Stimulated activated CD4-positive, alpha-beta T cell treated with anti-CD3 and anti-CD28 coated beads, Interleukin-4, amount 100 ng/mL, for 4 hours (primary cell): ENCODE data around the gene PLA2G12B.
"Not testable (repeated sequence)": the region's sequence is repeated elsewhere in the genome, so short reads cannot be mapped to it uniquely, and the experiment has no call there.

ENCODE experiments used
- DNase-seq, 2 experiments: peaks; one replicate each; pipeline ENCODE4 v3.0.0-alpha.2; 2020

PLA2G12B gene, protein sequence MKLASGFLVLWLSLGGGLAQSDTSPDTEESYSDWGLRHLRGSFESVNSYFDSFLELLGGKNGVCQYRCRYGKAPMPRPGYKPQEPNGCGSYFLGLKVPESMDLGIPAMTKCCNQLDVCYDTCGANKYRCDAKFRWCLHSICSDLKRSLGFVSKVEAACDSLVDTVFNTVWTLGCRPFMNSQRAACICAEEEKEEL

DNA sequence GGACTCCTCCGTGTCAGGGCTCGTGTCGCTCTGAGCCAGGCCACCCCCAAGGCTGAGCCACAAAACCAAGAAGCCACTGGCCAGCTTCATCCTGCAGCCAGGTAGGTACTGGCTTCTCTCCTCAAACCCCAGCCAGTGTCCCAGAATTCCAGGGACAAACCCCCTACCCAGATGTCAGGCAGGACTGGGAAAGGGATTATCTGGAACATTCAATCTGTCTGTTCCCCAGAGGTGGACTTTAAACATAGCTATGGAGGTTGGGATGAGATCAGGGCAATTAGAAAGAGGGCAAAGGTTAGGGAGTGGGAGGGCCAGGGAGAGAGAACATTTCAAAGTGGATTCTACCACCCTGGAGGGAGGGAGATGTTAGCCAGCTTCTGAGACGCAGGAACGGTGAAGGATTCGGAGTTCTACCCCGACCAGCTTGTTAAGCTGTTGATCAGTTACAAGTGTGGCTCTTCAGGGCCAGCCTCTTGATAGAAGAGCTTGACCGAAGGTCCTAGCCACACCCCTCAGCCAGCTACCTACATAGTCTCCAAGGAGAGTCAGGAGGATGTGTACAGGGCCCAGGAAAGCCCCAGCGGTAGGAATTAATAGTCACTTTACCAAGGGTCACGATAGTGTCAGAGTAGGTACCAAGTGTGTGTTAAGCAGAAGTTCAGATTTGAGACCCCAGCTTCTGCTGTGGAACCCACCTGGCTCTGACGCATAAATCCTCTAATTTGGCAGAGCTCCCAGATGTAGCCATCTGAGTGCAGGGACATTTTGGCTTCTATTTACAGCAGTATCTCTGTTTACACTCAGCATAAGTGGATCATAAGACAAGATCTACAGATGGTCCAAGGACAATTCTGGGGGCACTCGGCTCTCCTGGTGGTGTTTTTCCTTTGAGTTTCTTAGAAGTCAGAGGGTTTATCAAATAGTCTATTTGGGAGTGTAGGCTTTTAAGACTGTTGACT is at the start of gene PLA2G12B:
TSS of gene PLA2G12B (minus strand) at position 211 of the 959 bp plus-strand sequence. CDS start at position 90, 121 bp downstream.
- no peak for DNase-seq

DNA sequence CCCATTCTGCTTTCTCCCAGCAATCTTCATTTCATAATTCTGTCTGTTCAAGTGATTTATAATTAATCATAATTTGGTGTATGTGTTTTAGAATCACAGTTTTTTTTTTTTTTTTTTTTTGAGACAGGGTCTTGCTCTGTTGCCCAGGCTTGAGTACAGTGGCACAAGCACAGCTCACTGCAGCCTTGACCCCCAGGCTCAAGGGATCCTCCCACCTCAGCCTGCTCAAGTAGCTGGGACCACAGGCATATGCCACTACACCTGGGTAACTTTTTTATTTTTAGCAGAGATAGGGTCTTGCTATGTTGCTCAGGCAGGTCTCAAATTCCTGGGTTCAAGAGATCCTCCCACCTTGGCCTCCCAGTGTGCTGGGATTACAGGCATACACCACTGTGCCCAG is 49.2 kb upstream of the PLA2G12B start:
- no peak for DNase-seq

DNA sequence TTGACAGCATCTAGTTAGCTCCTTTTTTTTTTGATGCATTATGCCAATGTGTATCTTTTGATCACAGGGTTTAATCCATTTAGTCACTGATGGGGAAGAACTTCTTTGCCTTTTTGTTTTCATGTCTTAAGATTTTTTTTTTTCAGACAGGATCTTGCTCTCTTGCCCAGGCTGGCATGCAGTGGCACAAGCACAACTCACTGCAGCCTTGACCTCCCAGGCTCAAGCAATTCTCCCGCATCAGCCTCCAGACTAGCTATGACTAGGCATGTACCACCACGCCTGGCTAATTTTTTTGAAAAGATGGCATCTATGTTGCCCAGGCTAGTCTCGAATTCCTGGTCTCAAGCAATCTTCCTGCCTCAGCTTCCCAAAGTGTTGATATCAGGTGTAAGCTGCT is 46.4 kb upstream of the PLA2G12B start:
- DNase-seq = no peak

DNA sequence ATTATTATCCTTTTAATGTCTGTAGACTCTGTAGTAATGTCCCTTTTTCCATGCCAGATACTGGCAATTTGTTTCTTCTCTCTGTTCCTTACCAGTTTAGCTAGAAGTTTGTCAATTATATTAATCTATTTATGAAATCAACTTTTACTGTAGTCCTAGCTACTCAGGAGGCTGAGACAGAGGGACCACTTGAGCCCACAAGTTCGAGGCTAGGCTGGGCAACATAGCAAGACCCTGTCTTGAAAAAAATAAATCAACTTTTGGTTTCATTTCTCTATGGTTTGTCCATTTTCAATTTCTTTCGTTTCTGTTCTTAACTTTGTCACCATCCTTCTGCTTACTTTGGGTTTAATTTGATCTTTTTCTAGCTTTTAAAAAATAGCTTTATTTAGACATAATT is 42.5 kb upstream of the PLA2G12B start:
- DNase-seq = no peak

DNA sequence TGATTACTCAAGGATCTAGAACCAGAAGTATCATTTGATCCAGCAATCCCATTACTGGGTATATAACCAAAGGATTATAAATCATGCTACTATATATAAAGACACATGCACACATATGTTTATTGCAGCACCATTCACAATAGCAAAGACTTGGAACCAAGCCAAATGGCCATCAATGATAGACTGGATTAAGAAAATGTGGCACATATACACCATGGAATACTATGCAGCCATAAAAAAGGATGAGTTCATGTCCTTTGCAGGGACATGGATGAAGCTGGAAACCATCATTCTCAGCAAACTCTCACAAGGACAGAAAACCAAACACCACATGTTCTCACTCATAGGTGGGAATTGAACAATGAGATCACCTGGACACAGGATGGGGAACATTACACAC is 40.9 kb upstream of the PLA2G12B start:
- DNase-seq = not testable (repeated sequence)

DNA sequence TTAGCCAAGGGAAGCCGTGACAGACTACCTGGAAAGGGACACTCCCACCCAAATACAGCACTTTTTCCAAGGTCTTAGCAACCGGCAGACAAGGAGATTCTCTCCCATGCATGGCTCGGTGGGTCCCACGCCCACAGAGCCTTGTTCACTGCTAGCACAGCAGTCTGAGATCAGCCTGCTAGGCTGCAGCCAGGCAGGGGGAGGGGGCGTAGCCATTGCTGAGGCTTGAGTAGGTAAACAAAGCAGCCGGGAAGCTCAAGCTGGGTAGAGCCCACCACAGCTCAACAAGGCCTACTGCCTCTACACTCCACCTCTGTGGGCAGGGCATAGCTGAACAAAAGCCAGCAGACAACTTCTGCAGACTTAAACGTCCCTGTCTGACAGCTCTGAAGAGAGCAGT is 35.2 kb upstream of the PLA2G12B start:
- DNase-seq = not testable (repeated sequence)

DNA sequence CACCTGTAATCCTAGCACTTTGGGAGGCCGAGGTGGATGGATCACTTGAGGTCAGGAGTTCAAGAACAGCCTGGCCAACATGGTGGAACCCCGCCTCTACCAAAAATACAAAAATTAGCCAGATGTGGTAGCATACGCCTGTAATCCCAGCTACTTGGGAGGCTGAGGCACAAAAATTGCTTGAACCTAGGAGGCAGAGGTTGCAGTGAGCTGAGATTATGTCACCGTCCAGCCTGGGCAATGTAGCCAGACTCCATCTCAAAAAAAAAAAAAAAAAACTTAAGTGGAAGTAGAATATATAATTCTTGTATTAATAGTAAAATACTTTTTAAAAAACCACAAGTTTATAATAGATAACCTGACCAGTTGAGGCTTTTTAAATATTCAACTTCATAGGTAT is 30.0 kb upstream of the PLA2G12B start:
- not testable (repeated sequence) for DNase-seq

DNA sequence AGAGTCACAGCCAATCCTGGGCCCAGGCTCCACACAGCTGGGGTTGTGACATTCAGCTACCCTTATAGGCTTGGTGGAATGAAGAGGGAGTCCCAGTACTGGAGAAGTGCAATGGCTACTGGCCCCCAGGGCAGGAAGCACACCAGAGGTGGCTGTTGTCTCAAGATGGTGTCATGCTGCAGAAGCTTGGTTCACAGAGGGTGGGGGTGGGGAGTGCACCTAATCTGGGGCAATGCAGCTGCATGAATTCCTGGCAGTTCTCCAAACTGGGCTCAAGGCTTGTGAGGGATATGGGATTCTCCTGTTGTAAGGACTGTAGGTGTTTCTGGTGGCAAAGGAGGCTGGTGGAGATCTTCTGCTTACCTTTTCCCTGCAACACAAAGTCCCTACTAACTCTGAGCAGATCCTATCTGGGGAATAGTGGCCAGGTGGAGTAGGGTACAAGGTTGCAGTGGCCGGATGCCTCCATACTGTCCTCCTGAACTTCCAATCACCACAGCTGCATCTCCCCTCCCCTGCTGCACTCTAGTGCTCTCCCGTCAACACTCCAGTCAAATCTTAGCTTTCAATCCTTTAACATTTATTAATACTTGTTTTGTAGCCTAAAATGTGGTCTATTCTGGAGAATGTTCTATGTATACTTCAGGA is 27.4 kb upstream of the PLA2G12B start:
- DNase-seq = no peak

DNA sequence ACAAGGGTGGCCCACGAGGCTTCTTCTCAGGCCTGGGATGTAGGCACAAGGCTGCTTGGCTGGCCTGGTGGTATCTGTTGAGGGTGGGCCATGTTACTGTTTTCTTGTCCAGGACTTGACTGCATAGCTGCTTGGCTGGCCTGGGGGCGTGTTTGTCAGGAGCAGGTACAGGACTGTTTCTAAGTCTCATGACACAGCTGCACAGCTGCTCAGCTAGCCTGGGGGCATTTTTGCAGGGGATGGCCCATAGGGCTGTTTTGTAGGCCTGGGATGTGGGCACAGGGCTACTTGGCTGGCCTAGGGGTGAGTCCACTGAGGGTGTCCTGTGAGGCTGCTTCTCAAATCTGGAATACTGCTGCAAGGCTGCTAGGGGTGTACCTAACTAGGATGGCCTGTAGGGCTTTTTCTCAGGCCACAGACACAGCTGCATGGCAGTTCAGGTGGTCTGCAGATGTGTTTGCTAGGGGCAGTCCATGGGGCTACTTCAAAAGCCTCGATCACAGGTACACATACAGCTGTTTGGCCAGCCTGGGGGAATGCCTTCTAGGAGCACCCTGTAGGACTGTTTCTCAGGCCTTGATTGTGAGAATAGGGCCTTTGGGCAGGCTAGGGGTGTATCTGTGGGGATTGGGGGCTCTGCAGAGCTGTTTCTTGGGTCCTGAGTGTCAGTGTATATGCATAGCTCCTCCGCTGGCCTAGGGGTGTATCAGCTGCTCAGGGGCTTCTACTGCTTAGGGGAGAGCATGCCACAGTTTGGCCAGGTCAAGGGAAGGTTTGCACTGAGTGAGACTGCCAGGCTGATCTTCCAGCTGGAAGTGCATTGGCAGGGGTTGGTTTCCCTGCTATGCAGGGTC is 26.6 kb upstream of the PLA2G12B start:
- no peak for DNase-seq

DNA sequence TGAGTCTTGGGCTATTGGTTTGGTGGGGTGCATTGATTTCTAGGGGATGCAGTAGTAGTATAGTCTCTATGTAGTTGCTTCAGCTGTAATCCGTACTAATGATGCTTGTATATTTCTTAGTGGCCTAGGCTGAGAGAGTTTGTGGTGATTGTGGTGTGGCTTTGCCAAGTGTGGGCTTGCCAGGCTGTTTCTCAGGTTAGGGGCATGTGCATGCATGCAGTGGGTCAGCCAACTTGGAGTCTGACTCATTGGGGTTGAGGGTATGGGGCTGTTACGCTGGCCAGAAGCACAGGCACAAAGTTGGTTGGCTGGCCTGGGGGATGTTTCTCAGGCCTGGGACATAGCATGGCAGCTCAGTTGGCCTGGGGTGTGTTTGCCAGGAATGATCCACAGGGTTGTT is 25.7 kb upstream of the PLA2G12B start:
- no peak for DNase-seq

DNA sequence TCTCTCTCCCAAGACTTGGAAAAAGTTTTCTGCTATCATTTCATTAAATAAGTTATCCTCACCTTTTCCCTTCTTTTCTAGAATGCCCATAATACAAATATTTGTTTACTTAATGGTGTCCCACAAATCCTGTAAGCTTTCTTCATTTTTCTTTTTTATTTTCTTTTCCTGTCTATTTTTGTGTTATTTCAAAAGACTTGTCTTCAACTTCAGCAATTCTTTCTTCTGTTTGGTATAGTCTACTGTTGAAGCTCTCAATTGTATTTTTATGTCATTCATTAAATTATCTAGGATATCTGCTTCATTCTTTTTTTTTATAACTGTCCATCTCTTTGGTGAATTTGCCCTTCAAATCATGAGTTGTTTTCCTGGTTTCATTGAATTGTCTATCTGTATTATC is 25.1 kb upstream of the PLA2G12B start:
- DNase-seq = no peak

DNA sequence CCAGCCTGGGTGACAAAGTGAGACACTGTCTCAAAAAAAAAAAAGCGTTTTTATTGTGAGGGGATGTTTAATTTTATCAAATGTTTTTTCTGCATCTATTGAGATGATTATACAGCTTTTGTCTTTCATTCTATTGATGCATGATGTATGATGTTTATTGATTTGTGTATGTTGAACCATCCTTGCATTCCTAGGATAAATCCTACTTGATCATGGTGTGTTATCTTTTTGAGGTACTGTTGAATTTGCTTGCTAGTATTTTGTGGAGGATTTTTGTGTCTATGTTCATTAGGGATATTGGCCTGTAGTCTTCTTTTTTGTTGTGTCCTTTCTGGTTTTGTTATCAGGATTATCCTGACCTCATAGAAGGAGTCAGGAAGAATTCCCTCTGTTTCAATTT is 22.3 kb upstream of the PLA2G12B start:
- no peak for DNase-seq

DNA sequence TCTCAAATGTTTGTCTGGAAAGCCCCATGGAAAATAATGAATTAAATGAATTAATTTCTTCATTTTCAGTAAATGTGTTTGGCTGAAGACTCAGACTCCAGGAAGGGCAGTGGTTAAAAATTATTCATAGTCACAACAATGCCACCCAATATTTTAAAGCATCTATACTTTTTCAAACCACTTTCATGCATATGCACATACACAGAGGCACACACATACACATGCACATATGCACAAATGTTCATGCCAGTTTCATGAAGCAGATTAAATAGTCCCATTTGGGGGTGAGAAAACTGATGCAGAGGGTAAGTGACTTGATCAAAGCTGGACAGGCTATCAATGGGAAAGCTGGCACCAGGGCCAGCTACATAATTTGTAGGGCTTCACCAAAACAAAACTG is 1.4 kb upstream of the PLA2G12B start:
- DNase-seq = no peak

DNA sequence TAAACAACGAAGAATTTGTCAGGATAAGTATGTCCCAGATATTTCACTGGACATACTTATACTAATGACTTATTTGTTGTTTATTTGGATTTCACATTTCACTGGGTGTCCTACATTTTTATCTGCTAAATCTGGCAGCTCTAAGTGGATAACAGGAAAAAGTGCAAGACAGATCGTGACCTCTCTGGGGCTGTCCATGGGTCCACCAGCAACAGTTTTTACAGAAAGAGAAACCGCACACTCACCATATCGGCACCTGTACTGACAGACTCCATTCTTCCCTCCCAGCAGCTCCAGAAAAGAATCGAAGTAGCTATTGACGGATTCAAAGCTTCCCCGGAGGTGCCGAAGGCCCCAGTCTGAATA is 393 bp downstream of the PLA2G12B start:
- DNase-seq = no peak

DNA sequence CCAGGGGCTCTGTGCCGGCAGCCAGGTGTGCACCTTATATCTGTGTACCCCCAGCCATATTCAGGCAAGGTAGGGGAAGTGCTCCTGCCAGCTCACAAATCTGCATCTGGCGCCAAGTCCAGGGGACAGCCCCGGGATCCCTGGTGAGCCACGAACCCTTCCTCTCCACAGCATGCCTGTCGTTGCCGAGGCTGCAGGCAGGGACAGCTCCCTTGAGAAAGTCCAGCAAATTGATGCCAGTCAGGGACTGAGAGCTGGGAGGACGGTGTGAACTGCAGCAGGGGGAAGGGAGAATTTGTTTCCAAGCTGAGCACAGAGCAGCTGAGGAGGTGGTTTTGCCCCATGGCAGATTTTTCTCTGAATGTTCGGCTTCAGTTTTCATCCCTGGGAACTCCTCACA is 919 bp downstream of the PLA2G12B start:
- DNase-seq = no peak

DNA sequence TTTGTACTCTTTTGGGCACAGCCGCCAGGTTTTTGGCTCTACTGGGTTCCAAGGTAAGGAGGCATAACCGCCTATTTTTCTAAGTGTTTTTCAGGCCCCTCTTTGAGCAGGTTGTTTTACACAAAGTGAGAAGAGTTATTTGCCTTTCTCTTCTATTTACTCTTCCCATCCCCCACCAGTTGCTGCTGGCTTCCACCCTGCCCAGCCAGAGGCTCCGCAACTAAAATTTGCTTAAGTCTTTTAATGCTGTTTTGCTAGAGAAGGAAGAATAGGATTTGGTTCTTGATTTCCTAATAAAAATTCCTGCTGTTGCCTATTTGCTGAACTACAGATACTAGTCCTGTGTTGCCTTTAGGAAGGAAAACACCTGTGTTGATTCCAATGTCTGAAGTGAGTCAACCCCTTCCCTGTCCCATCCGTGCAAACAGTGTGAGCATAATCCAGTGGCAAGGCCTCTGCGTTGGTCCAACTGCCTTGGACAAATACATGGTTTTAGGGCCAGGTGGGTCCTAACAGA is 1.9 kb downstream of the PLA2G12B start:
- DNase-seq = no peak

DNA sequence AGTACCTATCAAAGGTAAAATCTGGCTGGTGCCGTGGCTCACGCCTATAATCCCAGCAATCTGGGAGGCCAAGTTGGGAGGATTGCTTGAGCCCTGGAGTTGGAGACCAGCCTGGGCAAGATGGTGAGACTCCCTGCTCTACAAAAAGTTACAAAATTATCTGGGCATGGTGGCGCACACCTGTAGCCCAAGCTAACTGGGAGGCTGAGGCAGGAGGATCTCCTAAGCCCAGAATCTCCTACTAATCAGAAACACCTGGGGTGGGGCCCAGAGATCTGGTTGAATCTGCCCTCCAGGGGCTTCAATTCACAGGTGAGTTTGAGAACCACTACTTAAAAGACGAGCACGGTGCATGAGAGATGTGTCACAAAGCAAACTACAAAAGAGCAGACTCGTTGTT is 2.4 kb downstream of the PLA2G12B start:
- DNase-seq = no peak

DNA sequence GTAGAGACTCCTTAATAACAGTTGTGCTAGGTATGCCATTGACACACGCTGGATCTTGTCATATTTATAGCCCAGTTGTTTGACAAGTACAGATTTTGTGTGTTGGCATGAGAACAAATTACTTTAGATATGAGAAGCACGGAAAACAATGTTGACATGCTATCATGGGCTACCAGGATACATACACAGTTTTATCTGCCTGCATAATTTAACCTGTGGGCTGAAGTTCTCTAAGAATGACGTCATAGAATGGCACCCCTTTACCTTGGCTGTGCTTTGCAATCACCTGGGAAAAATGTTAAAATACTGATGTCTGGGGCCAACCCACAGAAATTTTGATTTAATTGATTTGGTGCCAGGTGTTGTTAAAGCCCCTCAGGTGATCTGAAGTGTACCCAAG is 2.8 kb downstream of the PLA2G12B start:
- DNase-seq = no peak

DNA sequence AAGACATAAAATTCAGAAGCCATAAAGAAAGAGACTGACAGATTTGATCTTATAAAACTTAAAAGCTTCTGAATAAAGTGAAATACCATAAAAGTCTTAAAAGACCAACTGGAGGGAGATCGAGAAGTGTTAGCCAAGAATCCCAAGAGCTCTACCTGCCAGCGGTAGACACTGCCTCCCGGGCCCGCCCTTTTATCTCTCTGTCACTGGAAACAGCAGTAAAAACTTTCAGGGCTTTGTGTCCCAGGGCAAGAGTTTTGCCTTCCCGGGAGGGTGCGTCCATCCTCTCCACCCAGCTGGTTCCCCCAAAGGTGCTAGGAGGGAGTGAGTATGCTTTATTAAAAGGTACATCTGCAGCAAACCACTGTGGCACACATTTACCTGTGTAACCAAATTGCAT is 5.8 kb downstream of the PLA2G12B start:
- no peak for DNase-seq

DNA sequence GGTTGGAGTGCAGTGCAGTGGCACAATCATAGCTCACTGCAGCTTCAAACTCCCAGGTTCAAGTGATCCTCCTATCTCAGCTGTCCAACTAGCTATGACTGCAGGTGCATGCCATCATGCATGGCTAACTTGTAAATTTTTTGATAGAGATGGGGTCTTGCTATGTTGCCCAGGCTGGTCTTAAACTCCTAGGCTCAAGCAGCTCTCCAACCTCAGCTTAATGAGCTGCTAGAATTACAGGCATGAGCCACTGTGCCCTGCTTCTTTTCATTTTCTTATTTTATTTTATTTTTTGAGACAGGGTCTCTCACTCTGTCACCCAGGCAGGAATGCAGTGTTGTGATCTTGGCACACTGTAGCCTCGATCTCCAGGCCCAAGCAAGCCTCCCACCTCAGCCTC is 7.6 kb downstream of the PLA2G12B start:
- DNase-seq = no peak

DNA sequence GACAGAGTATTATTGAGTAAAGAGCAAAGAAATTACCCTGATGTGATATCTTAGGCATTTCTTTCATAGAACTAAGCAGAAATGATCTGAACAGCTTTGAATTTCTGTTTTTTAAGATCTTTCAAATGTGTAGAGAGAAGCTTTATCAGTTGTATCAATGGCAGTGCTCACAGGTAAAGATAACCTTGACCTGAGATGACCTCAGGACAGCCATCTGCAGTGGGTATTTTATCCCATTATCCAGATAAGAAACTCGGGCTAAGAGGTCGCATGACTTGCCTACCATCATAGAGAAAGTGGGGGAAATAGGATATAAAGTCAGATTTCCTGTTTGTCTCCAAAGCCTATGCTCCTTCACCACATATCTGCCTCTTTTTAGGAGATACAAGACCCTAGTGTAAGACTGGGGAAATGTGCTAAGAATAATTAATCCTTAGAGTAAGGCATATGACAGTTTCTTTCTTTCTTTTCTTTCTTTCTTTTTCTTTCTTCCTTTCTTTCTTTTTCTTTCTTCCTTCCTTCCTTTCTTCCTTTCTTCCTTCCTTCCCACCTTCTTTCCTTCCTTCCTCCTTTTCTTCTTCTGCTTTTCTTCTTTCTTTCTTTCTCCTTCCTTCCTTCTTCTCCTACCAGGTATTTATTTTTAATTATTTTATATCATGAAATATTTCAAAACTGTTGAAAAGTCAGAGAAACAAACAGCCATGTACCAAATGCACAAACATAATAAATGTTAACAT is 10.9 kb downstream of the PLA2G12B start:
- DNase-seq = no peak

DNA sequence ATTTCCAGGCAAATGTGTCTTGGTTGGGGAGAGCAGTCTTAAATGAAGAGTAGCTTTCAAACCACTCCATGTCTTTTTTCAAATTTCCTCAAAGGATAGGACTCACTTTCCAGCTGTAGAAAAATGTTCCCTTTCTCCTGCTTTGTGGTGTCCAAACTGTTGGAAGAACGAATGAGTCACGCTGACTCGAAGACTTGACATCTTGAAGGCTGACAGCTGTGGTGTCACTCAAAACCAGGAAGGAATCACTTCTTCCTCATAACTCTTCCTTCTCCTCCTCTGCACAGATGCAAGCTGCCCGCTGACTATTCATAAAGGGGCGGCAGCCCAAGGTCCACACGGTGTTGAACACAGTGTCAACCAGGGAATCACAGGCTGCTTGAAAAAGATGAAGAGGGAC is 19.2 kb downstream of the PLA2G12B start:
- DNase-seq = no peak
